Neural cell (in vitro differentiated cells): ENCODE data around the gene HECA.

ENCODE experiments used
- CTCF ChIP-seq: fragments of 450-650 bp; IDR thresholded peaks from 2 replicates; pipeline ENCODE4 v1.5.1; 2014; ENCODE audit warnings: antibody characterized with exemption, mild to moderate bottlenecking, moderate library complexity; ENCODE audit not compliant: poor library complexity, severe bottlenecking
- EP300 ChIP-seq: fragments of 450-650 bp; conservative IDR thresholded peaks from 2 replicates; pipeline ENCODE4 v1.6.1; 2014; ENCODE audit warnings: antibody characterized with exemption, mild to moderate bottlenecking, moderate library complexity; ENCODE audit not compliant: poor library complexity, severe bottlenecking
- EZH2 ChIP-seq: fragments of 200-600, 300-800 bp; shearing (Covaris generic), sonication (generic); IDR thresholded peaks from 2 replicates; pipeline ENCODE4 v1.6.1; 2014; ENCODE audit warnings: antibody characterized with exemption, low read length, borderline replicate concordance, mild to moderate bottlenecking; ENCODE audit not compliant: insufficient read depth, poor library complexity, severe bottlenecking
- RAD21 ChIP-seq: fragments of 450-650 bp; conservative IDR thresholded peaks from 2 replicates; pipeline ENCODE4 v1.6.1; 2014; ENCODE audit warnings: antibody characterized with exemption, mild to moderate bottlenecking, moderate library complexity
- SMC3 ChIP-seq: fragments of 450-650 bp; conservative IDR thresholded peaks from 2 replicates; pipeline ENCODE4 v1.6.1; 2014; ENCODE audit warnings: antibody characterized with exemption, mild to moderate bottlenecking, moderate library complexity; ENCODE audit not compliant: poor library complexity

DNA sequence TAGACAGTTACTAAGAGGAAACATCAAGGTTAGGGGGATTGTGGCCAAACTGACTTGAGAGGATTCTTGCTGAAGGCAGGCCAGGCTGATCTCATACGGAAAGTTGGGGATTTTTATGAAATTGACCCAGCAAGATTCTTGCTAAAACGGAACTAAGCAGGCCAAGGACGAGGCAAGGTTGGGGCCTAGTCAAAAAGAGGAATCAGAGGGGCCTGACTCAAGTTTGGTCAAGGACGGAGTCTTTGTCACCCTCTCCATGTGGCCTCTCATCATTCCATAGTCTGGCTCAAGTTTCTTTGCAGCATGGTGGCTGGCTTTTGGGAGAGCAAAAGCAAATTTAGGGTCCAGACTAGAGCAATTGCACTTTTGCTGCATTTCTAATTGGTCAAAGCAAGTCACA is 7.9 kb upstream of the HECA start:
- TF ChIP-seq CTCF (no peak), SMC3 (no peak), RAD21 (no peak), EP300 (no peak), EZH2 (no peak)
